SK-N-MC (cell line): ENCODE results near the gene GLRA3.

Experiments used
- EZH2 ChIP-seq: fragments of 200-600 bp; sonication (generic); IDR thresholded peaks from one replicate; pipeline ENCODE4 v1.6.1; 2017; ENCODE audit warnings: antibody characterized with exemption
- FOXP2 ChIP-seq: optimal IDR thresholded peaks from 2 replicates; pipeline ENCODE3; 2011; ENCODE audit warnings: mild to moderate bottlenecking, moderate library complexity; ENCODE audit not compliant: insufficient read depth; ENCODE audit errors: extremely low read length, control extremely low read depth
- POLR2AphosphoS5 ChIP-seq: IDR thresholded peaks from 2 replicates; pipeline ENCODE4 v1.6.1; 2012; ENCODE audit warnings: mild to moderate bottlenecking, low read depth, low read length, borderline replicate concordance

GRCh38 chr4:174592256-174592984 is 236.6 kb downstream of the GLRA3 start:
- TF ChIP-seq EZH2 = no peak
- no peak for TF ChIP-seq POLR2AphosphoS5
- no peak for TF ChIP-seq FOXP2
